H1 (cell line): ENCODE data around the gene CADM2. TPM values are rescaled to one million over a fixed set of nuclear protein-coding genes. Genes with fewer than 3 reads are reported as not detected.

Source experiments
- CTCF ChIA-PET: fragments of 300-600 bp; sonication (Branson Sonifier 250); formaldehyde crosslinking; loops from one replicate; lab custom pipeline; 2021; ENCODE audit not compliant: partially characterized antibody; lab: Charles Lee
- POLR2A ChIA-PET: fragments of 300-600 bp; sonication (Branson Sonifier 250); formaldehyde crosslinking; loops from one replicate; lab custom pipeline; 2021; ENCODE audit warnings: inconsistent platforms; ENCODE audit not compliant: partially characterized antibody; lab: Charles Lee
- DNase-seq, 2 experiments: peaks; one replicate each; pipeline versions ENCODE4 v3.0.0 to v3.0.0-alpha.2; 2010 to 2022; ENCODE audit warnings: low spot score in 2 of 2, low read depth in 1 of 2, mixed read lengths in 1 of 2
- FAIRE-seq: peaks from 2 replicates; lab custom pipeline; 2011; peaks lifted over from hg19 to GRCh38; lab: Jason Lieb, UNC
- H2AFZ ChIP-seq: 2 replicates; pipeline ENCODE4 v1.8.1; 2012; ENCODE audit warnings: low read length, inconsistent platforms
- H2AK5ac ChIP-seq: 2 replicates; pipeline ENCODE4 v1.6.1; 2013; ENCODE audit warnings: low read depth, low read length
- H2BK120ac ChIP-seq: replicated peaks from 2 replicates; pipeline ENCODE3; 2013; ENCODE audit warnings: low read depth, low read length, inconsistent platforms
- H2BK12ac ChIP-seq: 2 replicates; pipeline ENCODE4 v1.6.1; 2013; ENCODE audit warnings: low read depth, low read length
- H2BK15ac ChIP-seq: 2 replicates; pipeline ENCODE4 v1.6.1; 2013; ENCODE audit warnings: low read length
- H2BK20ac ChIP-seq: 2 replicates; pipeline ENCODE4 v1.6.1; 2013; ENCODE audit warnings: low read length
- H2BK5ac ChIP-seq: 2 replicates; pipeline ENCODE4 v1.6.1; 2013; ENCODE audit warnings: low read depth, low read length
- H3K14ac ChIP-seq: 2 replicates; pipeline ENCODE4 v1.6.1; 2013; ENCODE audit warnings: inconsistent platforms; ENCODE audit not compliant: insufficient read length
- H3K18ac ChIP-seq: 2 replicates; pipeline ENCODE4 v1.6.1; 2013; ENCODE audit warnings: low read length; ENCODE audit errors: extremely low read depth
- H3K23ac ChIP-seq: 2 replicates; pipeline ENCODE4 v1.6.1; 2013; ENCODE audit warnings: inconsistent platforms; ENCODE audit not compliant: insufficient read length
- H3K23me2 ChIP-seq: 2 replicates; pipeline ENCODE4 v1.6.1; 2013; ENCODE audit warnings: low read depth, low read length
- H3K27ac ChIP-seq: 2 replicates; pipeline ENCODE4 v1.6.1; 2011; ENCODE audit warnings: low read depth, low read length, inconsistent platforms
- H3K27me3 ChIP-seq, 4 experiments: replicated peaks in 1 of 4; 1 replicate in 1 of 4; 2 replicates in 3 of 4; pipeline versions ENCODE4 v1.6.1 to v1.8.1; 2011 to 2013; ENCODE audit warnings: low read length in 3 of 4, mild to moderate bottlenecking in 3 of 4, inconsistent platforms in 2 of 4, mixed read lengths in 2 of 4, moderate library complexity in 1 of 4; ENCODE audit not compliant: control insufficient read depth in 3 of 4, insufficient read depth in 3 of 4; ENCODE audit errors: extremely low read depth in 1 of 4
- H3K36me3 ChIP-seq, 4 experiments: 2 replicates each; pipeline versions ENCODE4 v1.6.1 to v1.8.1; 2011 to 2013; ENCODE audit warnings: mild to moderate bottlenecking in 4 of 4, low read length in 3 of 4, moderate library complexity in 2 of 4, control low read depth in 1 of 4, inconsistent platforms in 1 of 4; ENCODE audit not compliant: insufficient read depth in 4 of 4, control insufficient read depth in 2 of 4
- H3K4ac ChIP-seq: replicated peaks from 2 replicates; pipeline ENCODE3; 2013; ENCODE audit warnings: low read length, low read depth, mixed read lengths, inconsistent platforms; ENCODE audit not compliant: insufficient read length
- H3K4me1 ChIP-seq, 4 experiments: replicated peaks in 1 of 4; 1 replicate in 1 of 4; 2 replicates in 3 of 4; pipeline versions ENCODE4 v1.6.1 to v1.8.1; 2011 to 2013; ENCODE audit warnings: low read length in 3 of 4, inconsistent platforms in 2 of 4, mixed read lengths in 1 of 4; ENCODE audit not compliant: insufficient read depth in 4 of 4, control insufficient read depth in 3 of 4
- H3K4me2 ChIP-seq, 2 experiments: 2 replicates each; pipeline versions ENCODE4 v1.6.1 to v1.8.1; 2011 to 2013; ENCODE audit warnings: low read depth in 2 of 2, low read length in 2 of 2, control low read depth in 1 of 2, inconsistent platforms in 1 of 2, mild to moderate bottlenecking in 1 of 2; ENCODE audit not compliant: insufficient read depth in 1 of 2
- H3K4me3 ChIP-seq, 4 experiments: fragments of 200-600, 300-600 bp in 1 of 4; sonication (generic), shearing (Covaris generic), sonication (Bioruptor Twin) in 1 of 4; 2 replicates each; pipeline versions ENCODE4 v1.5.1 to v1.8.1; 2011 to 2016; ENCODE audit warnings: low read length in 4 of 4, low read depth in 3 of 4, control low read depth in 2 of 4, inconsistent platforms in 2 of 4, mild to moderate bottlenecking in 2 of 4, mixed read lengths in 1 of 4, moderate library complexity in 1 of 4; ENCODE audit not compliant: insufficient read depth in 2 of 4; ENCODE audit errors: extremely low read depth in 1 of 4
- H3K56ac ChIP-seq: replicated peaks from 2 replicates; pipeline ENCODE3; 2013; ENCODE audit warnings: low read depth, mild to moderate bottlenecking, mixed read lengths, low read length, inconsistent platforms; ENCODE audit not compliant: insufficient read length
- H3K79me1 ChIP-seq: 2 replicates; pipeline ENCODE4 v1.6.1; 2013; ENCODE audit warnings: low read depth, low read length, control low read depth
- H3K79me2 ChIP-seq, 2 experiments: 2 replicates each; pipeline versions ENCODE4 v1.6.1 to v1.8.1; 2012 to 2013; ENCODE audit warnings: low read length in 2 of 2, mild to moderate bottlenecking in 2 of 2, inconsistent platforms in 1 of 2; ENCODE audit not compliant: insufficient read depth in 2 of 2, control insufficient read depth in 1 of 2
- H3K9ac ChIP-seq, 4 experiments: replicated peaks in 1 of 4; 1 replicate in 1 of 4; 2 replicates in 3 of 4; pipeline versions ENCODE4 v1.6.1 to v1.8.1; 2011 to 2013; ENCODE audit warnings: low read depth in 3 of 4, low read length in 3 of 4, control low read depth in 2 of 4, mild to moderate bottlenecking in 2 of 4, moderate library complexity in 2 of 4, inconsistent platforms in 1 of 4; ENCODE audit errors: extremely low read depth in 1 of 4
- H3K9me3 ChIP-seq, 2 experiments: 2 replicates each; pipeline versions ENCODE4 v1.6.1 to v1.8.1; 2012 to 2013; ENCODE audit warnings: mild to moderate bottlenecking in 2 of 2, moderate library complexity in 2 of 2, control low read depth in 1 of 2, inconsistent platforms in 1 of 2, low read depth in 1 of 2, low read length in 1 of 2, mixed read lengths in 1 of 2; ENCODE audit not compliant: insufficient read depth in 2 of 2
- H4K20me1 ChIP-seq, 2 experiments: replicated peaks in 1 of 2; 2 replicates each; pipeline versions ENCODE3 to v1.8.1; 2011 to 2013; ENCODE audit warnings: inconsistent platforms in 2 of 2, low read length in 2 of 2, mild to moderate bottlenecking in 1 of 2; ENCODE audit not compliant: insufficient read depth in 2 of 2, control insufficient read depth in 1 of 2
- H4K5ac ChIP-seq: 2 replicates; pipeline ENCODE4 v1.6.1; 2013; ENCODE audit warnings: low read length, low read depth, mixed read lengths, inconsistent platforms; ENCODE audit not compliant: insufficient read length
- H4K8ac ChIP-seq: 2 replicates; pipeline ENCODE4 v1.8.0; 2013; ENCODE audit warnings: mild to moderate bottlenecking, moderate library complexity, low read length, inconsistent platforms; ENCODE audit not compliant: insufficient read depth; ENCODE audit errors: extremely low read depth
- H4K91ac ChIP-seq: replicated peaks from 2 replicates; pipeline ENCODE3; 2013; ENCODE audit warnings: low read length, mixed read lengths, inconsistent platforms; ENCODE audit not compliant: insufficient read length
- CBX5 ChIP-seq: fragments of 300-800, 300-1000 bp; sonication (generic); IDR thresholded peaks from 2 replicates; pipeline ENCODE4 v1.7.1; 2016; ENCODE audit warnings: antibody characterized with exemption, low read length, low read depth
- EGR1 ChIP-seq: IDR thresholded peaks from 2 replicates; pipeline ENCODE4 v1.6.1; 2011; ENCODE audit warnings: low read depth, low read length, borderline replicate concordance
- FOSL1 ChIP-seq: IDR thresholded peaks from 2 replicates; pipeline ENCODE4 v1.6.1; 2011; ENCODE audit warnings: mild to moderate bottlenecking, low read depth, low read length, moderate library complexity; ENCODE audit not compliant: insufficient read depth
- GABPA ChIP-seq: IDR thresholded peaks from 2 replicates; pipeline ENCODE4 v1.6.1; 2011; ENCODE audit warnings: mild to moderate bottlenecking, low read length, moderate library complexity, borderline replicate concordance; ENCODE audit not compliant: insufficient read depth
- PHF8 ChIP-seq: fragments of 200-600 bp; sonication (generic); conservative IDR thresholded peaks from 2 replicates; pipeline ENCODE4 v1.7.1; 2012; ENCODE audit warnings: low read depth, mild to moderate bottlenecking, inconsistent platforms, low read length, moderate library complexity
- POLR2A ChIP-seq, 2 experiments: IDR thresholded peaks; 1 replicate in 1 of 2; 2 replicates in 1 of 2; pipeline ENCODE4 v1.6.1; 2011; ENCODE audit warnings: low read depth in 2 of 2, low read length in 2 of 2, mild to moderate bottlenecking in 2 of 2; ENCODE audit errors: control extremely low read depth in 1 of 2
- RFX5 ChIP-seq: IDR thresholded peaks from 2 replicates; pipeline ENCODE4 v1.6.1; 2011; ENCODE audit warnings: low read depth, low read length, improper control_type of control experiment, borderline replicate concordance
- SP4 ChIP-seq: IDR thresholded peaks from 2 replicates; pipeline ENCODE4 v1.6.1; 2012; ENCODE audit warnings: low read length, inconsistent platforms
- TAF7 ChIP-seq: optimal IDR thresholded peaks from 2 replicates; pipeline ENCODE3; 2011; ENCODE audit warnings: low read depth, mild to moderate bottlenecking, inconsistent platforms, low read length, moderate library complexity, borderline replicate concordance
- TBP ChIP-seq: IDR thresholded peaks from 2 replicates; pipeline ENCODE4 v1.6.1; 2011; ENCODE audit warnings: low read depth, low read length, improper control_type of control experiment
- YY1 ChIP-seq: IDR thresholded peaks from 2 replicates; pipeline ENCODE4 v1.6.1; 2011; ENCODE audit warnings: low read depth, mild to moderate bottlenecking, low read length
- WGBS, 2 experiments: shearing (Covaris generic) in 1 of 2; methylation state at CpG; one replicate each; pipeline versions ENCODE4 v1.1.6 to v1.1.7; 2013 to 2015; ENCODE audit warnings: low lambda C conversion rate in 2 of 2, mixed read lengths in 2 of 2, inconsistent platforms in 1 of 2, low coverage in 1 of 2, missing lambda C conversion rate in 1 of 2; ENCODE audit not compliant: insufficient replicate concordance in 2 of 2, insufficient coverage in 1 of 2, insufficient read length in 1 of 2; ENCODE audit errors: extremely low coverage in 1 of 2, missing lambda C conversion rate in 1 of 2; 5-methylcytosine and 5-hydroxymethylcytosine counted together
- polyA plus RNA-seq, 7 experiments: library from polyadenylated mRNA; depleted of rRNA in 3 of 7; stranded (reverse) in 5 of 7; unstranded in 2 of 7; fragments of >200 nt in 5 of 7; fragments of 200-250 nt in 2 of 7; gene quantifications; 1 replicate in 5 of 7; 2 replicates in 1 of 7; 4 replicates in 1 of 7; pipeline versions ENCODE4 v1.2.1 to v1.2.3, GENCODE V29; 2011 to 2013; ENCODE audit warnings: missing spikeins in 2 of 7, mixed read lengths in 2 of 7
- total RNA-seq: library from RNA; stranded (reverse); fragmentation: NEBNext Ultra II Directional; extraction: Animal tissue kit (Norgen Biotek cat#: 25700); gene quantifications from 2 replicates; pipeline ENCODE4 v1.2.1, GENCODE V29; 2021
- TF ChIP-seq, protein P1 (sequence below): IDR thresholded peaks from 2 replicates; pipeline ENCODE4 v1.6.1; 2011; ENCODE audit warnings: low read depth, mild to moderate bottlenecking, low read length; ENCODE audit not compliant: insufficient read depth

The CADM2 gene
- total and polyA plus RNA-seq, 2 of the 8 experiments (the other 6 are each of a cell fraction or from before 2014, with no cell fraction given), result 14.9 to 20.9 TPM

GRCh38 chr3:85387913-85388505 lies 429.2 kb downstream of the CADM2 start:
- no peak overlapping the region for H4K8ac ChIP-seq
- ChIA-PET POLR2A (no interaction called here), CTCF (interaction anchor here (0.6 kb wide), 1 partner anchor 1883 kb away, joined by 3 read pairs; no protein-coding TSS in a partner anchor)
- no peak overlapping the region for H3K4ac ChIP-seq
- H3K9me3 ChIP-seq, result no peaks in the 10 kb centered on the region
- H2BK15ac ChIP-seq, result no peak overlapping the region
- H4K91ac ChIP-seq, result no peak overlapping the region
- H3K9ac ChIP-seq, result no peak overlapping the region
- H2AFZ ChIP-seq, result no peak overlapping the region
- H3K23me2 ChIP-seq, result no peaks in the 10 kb centered on the region
- no peak overlapping the region for H2BK120ac ChIP-seq
- H3K56ac ChIP-seq, result no peak overlapping the region
- no peaks in the 10 kb centered on the region for H3K79me2 ChIP-seq
- no peak overlapping the region for H2BK5ac ChIP-seq
- no peak overlapping the region for H2AK5ac ChIP-seq
- no peak for FAIRE-seq
- H2BK20ac ChIP-seq, result no peak overlapping the region
- H3K18ac ChIP-seq, result no peak overlapping the region
- H2BK12ac ChIP-seq, result no peak overlapping the region
- H3K79me1 ChIP-seq, result no peaks in the 10 kb centered on the region
- H3K4me1 ChIP-seq, result no peaks in the 10 kb centered on the region
- no peaks in the 10 kb centered on the region for H3K27me3 ChIP-seq
- WGBS, 2 experiments, result 98% methylated on average over 6 of the region's 6 CpGs; no CpG with 5 or more reads in 1 of the 2 experiments
- H3K4me2 ChIP-seq, result no peak overlapping the region
- H3K4me3 ChIP-seq, result no peak overlapping the region
- H3K14ac ChIP-seq, result no peak overlapping the region
- H3K36me3 ChIP-seq, result no peaks in the 10 kb centered on the region
- no peak overlapping the region for H4K5ac ChIP-seq
- H3K23ac ChIP-seq, result no peak overlapping the region
- H3K27ac ChIP-seq, result no peak overlapping the region
- H4K20me1 ChIP-seq, result no peaks in the 10 kb centered on the region
- no peak for DNase-seq
- TF ChIP-seq FOSL1, result no peak
- no peak for TF ChIP-seq YY1
- no peak for TF ChIP-seq TAF7
- TF ChIP-seq GABPA, result no peak
- TF ChIP-seq RFX5, result no peak
- TF ChIP-seq TBP, result no peak
- TF ChIP-seq SP4, result no peak
- no peak for TF ChIP-seq EGR1
- no peak for TF ChIP-seq CBX5
- TF ChIP-seq, protein P1, sequence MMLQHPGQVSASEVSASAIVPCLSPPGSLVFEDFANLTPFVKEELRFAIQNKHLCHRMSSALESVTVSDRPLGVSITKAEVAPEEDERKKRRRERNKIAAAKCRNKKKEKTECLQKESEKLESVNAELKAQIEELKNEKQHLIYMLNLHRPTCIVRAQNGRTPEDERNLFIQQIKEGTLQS, result no peak
- TF ChIP-seq POLR2A (IDR thresholded peaks at IDR 0.05; ENCODE audit: control extremely low read depth in 1 of 2, low read depth in 2 of 2, low read length in 2 of 2), result no peak
- no peak for TF ChIP-seq PHF8
